SH-SY5Y (cell line): ENCODE measurements around the gene BAIAP2.

Experiments
- GATA2 ChIP-seq: IDR thresholded peaks from 2 replicates; pipeline ENCODE4 v1.6.1; 2011; ENCODE audit warnings: mild to moderate bottlenecking, low read depth, low read length
- GATA3 ChIP-seq: IDR thresholded peaks from 2 replicates; pipeline ENCODE4 v1.6.1; 2011; ENCODE audit warnings: low read depth, mild to moderate bottlenecking, low read length, moderate library complexity

DNA sequence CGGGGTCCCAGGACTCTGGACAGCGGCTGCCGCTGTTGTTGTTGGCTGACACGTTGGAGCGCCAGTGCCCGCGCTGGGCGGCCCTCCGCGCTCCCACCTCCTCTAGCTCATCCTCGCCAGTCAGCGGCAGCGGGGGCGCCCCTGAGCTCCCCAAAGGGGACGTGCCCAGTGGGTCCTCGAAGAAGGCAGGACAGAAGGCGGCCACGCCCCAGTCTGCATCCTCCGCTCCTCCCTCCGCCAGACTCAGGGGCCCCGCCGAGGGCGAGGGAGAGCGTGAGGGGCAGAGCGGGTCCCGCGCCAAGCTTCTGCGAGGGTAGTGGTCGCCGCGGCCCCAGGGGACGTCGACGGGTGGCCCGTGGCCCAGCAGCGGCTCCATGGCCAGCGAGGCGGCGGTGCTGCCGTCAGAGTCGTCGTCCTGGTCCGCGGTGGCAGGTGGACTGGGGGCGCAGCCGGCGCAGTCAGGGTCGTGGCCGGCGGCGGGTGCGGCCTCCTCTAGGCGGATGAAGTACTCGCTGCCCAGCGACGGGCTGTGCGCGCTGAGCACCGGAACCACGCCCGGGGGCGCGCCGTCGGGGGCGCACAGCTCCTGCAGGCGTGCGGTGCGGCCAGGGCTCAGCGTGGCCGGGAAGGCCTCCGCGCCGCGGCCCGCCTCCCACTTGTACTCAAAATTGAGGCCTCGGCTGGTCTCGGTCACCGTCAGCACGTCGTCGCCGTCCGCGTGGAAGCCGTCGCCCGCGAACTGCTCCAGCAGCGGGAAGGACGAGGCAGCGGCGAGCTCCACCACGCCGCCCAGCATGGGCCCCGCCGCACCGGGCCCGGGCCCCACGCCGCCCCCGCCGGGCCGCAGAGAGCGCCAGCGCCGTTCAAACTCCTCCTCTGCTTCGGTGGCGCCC, 87.1 kb downstream of the BAIAP2 start:
- no peak for TF ChIP-seq GATA2
- no peak for TF ChIP-seq GATA3
